HG03432 (cell line): ENCODE measurements around the gene C14orf93.

Experiments used
- ATAC-seq: cut with Tn5 transposase; IDR thresholded peaks from one replicate; pipeline ENCODE4 v1.9.1; 2021; ENCODE audit warnings: mild to moderate bottlenecking, moderate library complexity; ENCODE audit not compliant: unreplicated experiment

The C14orf93 gene

DNA sequence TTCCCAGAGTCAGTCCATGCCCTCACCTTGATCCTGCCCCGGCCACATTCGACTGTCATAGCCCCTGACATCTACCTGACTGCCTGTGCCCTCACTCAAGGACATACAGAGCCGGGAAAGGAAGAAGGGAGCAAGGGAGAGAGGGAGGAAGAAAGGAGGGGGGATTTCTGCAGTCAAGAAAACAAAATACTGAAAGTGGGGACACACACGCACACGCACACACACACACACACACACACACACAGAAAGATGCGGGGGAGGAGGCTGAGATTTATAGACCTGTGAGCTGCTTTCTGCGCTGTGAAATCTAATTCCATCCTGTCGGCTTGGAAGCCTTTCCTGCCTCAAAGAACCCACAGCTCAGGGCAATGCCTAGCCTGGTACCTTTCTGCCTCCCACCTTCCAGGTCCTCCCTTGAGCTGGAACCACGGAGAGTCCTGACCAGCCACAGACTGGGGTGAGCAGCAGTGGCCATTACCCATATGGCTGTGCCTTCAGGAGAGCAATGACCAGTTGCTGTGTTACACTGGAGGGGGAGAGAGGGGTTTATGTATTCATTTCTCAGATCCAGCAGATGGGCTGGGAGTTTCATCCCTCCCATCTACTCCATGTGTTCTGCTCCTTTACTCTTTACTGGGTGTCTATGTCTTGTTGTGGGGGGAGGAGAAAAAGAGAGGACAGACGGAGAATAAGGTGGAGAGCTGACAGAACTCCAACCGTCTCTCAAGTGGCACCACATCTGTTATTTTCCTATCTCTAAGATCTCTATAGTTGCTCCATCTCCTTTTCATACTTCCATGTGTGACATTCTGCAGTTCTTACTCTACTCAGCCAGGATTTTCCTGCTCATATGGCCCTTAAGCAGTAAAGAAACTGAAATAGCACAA is 12.9 kb downstream of the C14orf93 start:
- ATAC-seq = no peak

- ATAC-seq = no peak
These were observed 13.9 kb downstream of the C14orf93 start for GRCh38 chr14:22995889-22996625.

DNA sequence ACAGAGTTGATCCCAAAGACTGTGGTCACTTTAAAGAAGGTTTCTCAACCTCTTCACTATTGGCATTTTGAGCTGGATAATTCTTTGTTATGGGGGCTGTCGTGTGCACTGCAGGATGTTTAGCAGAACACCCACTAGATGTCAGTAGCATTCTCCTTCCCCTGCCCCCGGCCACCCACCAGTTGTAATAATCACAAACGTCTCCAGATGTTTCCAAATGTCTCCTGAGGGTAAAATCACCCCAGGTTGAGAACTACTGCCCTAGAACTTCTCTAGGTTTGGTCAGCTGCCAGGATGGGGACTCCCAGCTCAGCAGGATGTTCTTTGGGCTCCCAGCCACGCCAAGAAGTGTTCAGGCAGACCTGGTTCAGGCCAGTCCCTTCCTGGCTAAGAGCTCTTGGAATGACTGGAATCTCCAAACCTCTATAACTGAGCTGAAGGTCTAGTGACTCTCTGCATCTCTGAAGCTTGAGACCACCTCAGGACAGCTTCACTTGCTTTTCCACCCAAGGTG is 15.1 kb downstream of the C14orf93 start:
- peak; percentile 53 for ATAC-seq

DNA sequence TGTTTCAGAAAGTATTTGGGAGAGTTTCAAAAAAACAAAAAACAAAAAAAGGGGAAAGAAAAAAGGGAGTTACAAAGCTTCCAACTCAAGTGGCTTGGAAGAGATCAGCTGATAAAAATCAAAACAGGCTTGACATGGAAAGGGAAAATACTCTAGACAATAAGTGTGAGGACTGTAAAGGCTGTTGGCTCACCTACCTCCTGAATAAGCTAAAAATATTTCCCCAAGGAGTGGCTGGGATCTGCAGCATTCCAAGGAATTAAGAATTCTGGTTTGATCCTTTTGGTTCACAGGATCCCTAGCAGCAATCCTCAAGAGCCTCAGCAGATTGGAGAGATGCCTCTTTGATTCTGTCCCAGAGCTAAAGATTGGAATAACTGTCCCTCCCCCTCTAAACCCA is 16.4 kb downstream of the C14orf93 start:
- ATAC-seq = no peak

GRCh38 chr14:22991852-22992251 is 18.1 kb downstream of the C14orf93 start:
- ATAC-seq = no peak

- no peak for ATAC-seq
These were observed 22.7 kb downstream of the C14orf93 start for GRCh38 chr14:22987291-22987690.

GRCh38 chr14:22986508-22987054 is 23.4 kb downstream of the C14orf93 start:
- no peak for ATAC-seq

- ATAC-seq = no peak
These were observed 23.9 kb downstream of the C14orf93 start for GRCh38 chr14:22985894-22986507.

DNA sequence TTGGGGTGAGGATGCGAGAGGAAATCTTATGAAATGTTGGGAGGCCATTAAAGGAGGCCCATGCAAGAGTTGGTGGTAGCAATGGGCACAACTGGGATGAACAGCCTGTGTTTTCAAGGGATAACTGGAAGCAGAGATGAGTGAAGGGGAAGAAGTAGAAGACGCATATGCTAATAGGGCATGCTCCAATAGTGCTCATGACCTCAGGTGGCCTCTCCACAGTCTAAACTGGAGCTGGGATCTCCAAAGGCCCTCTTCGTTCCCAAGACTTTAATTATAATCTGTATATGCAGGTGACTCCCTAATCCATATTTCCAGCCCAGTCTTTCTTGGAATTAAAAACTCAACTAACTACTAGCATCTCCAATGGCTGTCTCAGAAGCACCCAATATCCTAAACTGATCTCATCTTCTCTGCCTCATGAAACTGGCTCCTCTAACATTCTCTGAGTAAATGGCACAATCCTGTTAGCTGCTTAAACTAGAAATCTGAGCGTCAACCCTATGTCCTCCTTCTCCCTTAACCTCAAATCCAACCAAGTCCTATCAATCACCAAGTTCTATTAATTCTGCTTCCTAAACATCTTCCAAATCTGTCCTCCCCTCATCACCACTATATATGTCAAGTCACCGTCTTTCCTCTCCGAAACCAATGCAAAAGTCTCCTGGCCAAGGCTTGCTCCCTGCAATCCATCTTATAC is 24.8 kb downstream of the C14orf93 start:
- no peak for ATAC-seq

DNA sequence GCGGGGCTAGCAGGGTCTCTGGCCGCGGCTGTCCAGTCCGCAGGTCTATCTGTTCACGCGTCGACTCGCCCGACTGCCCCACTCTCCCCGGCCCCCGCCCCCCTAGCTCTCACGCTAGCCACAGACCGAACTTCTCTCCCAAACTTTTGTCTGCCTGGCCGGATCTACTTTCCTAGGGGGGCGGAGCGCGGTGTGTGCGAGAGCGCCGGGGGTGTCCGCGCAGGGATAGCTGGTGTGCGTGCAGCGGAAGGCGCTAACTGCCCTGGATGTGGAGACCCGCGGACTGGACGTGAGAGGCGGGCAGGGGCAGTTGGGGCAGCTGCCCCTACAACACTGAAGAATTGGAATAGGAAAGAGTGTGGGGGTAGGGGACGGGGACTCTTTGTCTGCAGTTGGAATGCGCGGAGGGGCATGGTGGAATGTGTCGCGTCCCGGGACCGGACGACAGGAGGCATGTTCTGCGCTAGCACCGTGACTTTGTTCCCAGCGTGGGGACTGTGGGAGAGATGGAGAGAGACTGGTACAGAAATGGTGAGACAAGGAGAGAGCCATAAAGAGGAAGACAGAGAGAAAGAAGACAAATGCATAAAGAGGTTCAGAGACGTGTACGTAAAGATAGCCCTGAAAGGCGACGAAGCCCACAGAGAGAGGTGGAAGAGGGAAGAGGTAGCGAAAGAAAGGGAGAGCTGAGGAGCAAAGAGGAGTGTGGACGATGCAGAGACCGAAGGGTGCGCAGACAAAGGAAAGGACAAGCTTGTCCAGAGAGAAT is 27.3 kb downstream of the C14orf93 start, which contains the start of gene AJUBA:
AJUBA (minus strand) TSS at position 75 of the 769 bp plus-strand sequence. CDS start 285 bp downstream, outside the sequence.
- ATAC-seq = peak; percentile 54

- ATAC-seq = no peak
These were observed 28.0 kb downstream of the C14orf93 start for GRCh38 chr14:22981876-22982476.

DNA sequence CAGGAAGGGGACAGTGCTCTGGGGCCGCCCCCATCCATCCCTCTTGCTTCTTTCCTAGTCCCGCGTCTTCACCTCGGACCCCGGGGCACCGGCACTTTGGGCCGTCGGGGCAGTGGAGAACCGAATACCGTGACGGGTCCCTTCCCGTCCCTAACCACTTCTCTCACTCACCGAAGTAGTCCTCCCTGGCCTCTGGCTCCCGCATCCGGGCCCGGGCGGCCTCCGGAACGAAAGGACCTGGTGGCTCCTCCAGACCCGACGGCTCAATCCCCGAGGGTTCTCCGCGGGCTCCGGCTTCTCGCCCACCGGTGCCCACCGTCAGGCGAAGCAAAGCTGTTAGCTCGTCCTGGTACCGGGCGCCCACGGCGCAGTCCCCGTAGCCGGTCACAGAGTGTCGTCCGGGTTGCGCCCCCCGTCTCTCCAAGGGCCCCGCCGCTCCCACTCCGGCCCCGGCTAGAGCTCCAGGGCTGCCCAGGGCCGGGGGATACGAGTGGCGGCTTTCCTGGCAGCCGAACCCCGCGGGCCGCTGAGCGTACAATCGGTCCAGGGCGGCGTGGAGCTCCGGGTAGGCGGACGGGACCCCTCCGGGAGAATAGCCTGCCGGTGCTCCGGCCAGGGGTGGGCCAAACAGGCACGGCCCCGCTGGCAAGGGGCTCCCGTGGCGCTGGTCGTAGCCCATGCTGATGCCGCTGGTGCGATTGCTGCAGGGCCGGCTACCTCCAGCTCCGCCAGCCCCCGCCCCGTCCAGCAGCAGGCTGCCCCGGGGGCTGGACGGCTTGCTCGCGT is 28.7 kb downstream of the C14orf93 start:
- no peak for ATAC-seq

- ATAC-seq = no peak
These were observed 29.3 kb downstream of the C14orf93 start for GRCh38 chr14:22980672-22981089.

DNA sequence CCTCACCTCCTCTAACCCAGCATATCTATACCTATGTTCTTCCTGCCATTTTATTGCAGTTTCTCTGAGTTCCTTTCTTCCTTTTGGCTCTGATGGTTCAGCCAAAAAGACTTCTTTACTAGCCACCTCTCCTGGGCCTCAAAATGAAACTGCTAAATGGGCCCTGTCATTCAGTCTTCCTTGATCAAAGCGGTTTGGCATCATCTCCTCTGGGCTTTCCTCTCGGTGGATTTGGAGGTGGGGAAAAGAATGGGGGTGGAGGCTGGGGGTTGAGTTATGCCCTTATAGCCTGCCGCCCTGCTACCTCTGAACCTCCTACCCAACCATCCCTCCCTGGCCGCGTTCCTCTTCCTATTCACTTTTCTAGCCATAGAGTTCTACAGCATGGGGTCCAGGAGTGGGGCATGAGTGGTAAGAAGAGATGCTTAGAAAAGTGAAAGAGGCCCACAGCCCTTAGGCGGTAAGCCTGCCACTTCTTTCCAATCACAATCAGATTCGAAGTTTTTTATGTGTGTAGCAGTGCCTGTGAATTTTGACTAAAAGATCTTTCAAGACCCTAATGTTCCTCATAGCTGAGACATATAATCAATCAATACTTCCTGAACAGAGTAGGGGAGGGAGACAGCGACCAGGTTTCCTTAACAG is 30.1 kb downstream of the C14orf93 start:
- no peak for ATAC-seq

DNA sequence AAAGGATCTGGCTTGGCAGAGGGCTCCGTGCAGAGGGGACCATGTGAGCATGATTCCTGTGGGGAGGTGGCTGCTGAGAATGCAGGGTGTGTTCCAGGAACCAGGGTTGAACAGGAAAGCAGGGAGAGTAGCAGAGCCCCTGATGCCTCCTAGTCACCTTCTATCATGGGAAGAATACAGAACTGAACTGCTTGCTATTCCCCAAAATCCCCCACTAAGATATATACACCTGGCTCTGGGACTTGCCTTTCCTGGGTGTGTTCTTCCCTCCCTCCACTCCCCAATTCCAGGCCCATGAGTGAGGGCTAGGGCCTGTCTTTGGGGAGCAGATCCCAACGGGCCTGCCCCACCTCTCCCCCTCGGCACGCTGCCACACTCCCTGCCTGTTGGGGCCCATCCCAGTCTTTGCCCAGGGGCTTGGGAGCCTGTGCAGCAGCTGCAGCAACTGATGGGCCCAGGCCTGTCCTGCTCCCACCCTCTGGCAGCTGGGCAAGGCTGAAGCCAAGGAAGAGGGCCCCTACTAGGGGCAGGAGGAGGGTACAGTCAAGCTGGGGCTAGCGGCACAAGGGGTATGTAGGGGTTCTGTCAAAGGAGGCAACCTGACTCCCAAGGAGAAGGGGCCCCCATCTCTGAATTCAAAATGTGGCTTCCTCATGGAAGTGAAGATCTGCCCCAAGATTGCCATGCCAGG is 30.8 kb downstream of the C14orf93 start:
- ATAC-seq = no peak

GRCh38 chr14:22978487-22978837 is 31.5 kb downstream of the C14orf93 start:
- ATAC-seq = no peak

DNA sequence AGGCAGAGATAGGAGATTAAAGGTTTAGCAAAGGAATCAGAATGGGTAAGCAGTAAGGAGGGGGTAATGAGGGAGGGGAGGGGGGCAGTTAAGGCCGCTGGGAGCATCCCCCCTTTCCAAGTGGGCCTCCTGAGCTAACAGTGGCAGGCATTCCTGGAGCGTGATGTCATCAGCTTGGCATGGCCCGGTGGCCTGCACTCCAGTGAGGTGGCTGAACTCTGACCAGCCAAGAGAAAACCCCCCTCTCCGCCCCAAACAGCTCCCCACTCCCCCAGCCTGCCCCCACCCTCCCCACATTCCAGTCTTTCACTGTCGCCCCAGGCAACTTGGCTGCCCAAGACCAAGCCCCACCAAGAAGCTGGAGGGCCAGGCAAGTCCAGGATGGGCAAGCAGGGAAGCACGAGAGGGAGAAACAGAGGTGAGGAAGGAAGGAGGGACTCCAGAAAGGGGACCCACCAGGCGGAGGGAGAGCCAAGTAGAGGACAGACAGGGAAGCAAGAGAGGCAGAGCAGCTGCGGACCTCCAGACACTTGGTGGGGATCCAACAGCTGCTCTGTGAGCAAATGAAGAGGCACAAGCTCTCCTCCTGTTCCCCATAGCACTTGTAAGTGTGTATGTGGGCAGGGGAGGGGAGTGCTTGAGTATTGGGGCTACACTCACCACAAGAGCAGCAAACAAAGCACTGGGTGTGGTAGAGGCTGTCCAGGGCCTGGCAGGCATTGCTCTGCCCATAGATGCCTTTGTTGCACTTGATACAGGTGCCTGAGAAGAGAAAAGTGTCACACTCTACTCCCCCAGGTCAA is 32.1 kb downstream of the C14orf93 start:
- no peak for ATAC-seq
